Fibroblast of lung (primary cell): ENCODE measurements around the gene P2RX6. TPM values are rescaled to one million over a fixed set of nuclear protein-coding genes. Genes with fewer than 3 reads are reported as not detected.

ENCODE experiments used
- DNase-seq, 2 donors: peaks; one replicate each; pipeline versions ENCODE4 v3.0.0 to v3.0.0-alpha.2; 2010; ENCODE audit warnings: low read depth in 2 of 2
- H2AFZ ChIP-seq: 2 replicates; pipeline ENCODE4 v1.5.1; 2012; ENCODE audit warnings: low read length, control low read depth, inconsistent platforms
- H3K27ac ChIP-seq: 2 replicates; pipeline ENCODE4 v1.5.1; 2011; ENCODE audit warnings: low read length, control low read depth; ENCODE audit not compliant: insufficient read depth
- H3K27me3 ChIP-seq: 2 replicates; pipeline ENCODE4 v1.5.1; 2011; ENCODE audit warnings: mild to moderate bottlenecking, low read length; ENCODE audit not compliant: control insufficient read depth, insufficient read depth
- H3K36me3 ChIP-seq: 2 replicates; pipeline ENCODE4 v1.5.1; 2011; ENCODE audit warnings: low read length; ENCODE audit not compliant: control insufficient read depth, insufficient read depth
- H3K4me1 ChIP-seq: 2 replicates; pipeline ENCODE4 v1.5.1; 2011; ENCODE audit warnings: low read length; ENCODE audit not compliant: control insufficient read depth, insufficient read depth; ENCODE audit errors: extremely low read depth
- H3K4me2 ChIP-seq: 2 replicates; pipeline ENCODE4 v1.5.1; 2011; ENCODE audit warnings: low read length, control low read depth; ENCODE audit not compliant: insufficient read depth; ENCODE audit errors: extremely low read depth
- H3K4me3 ChIP-seq, 4 experiments: fragments of 200-600 bp in 1 of 4; sonication (generic) in 1 of 4; replicated peaks in 1 of 4; 2 replicates each; pipeline ENCODE4 v1.5.1; 2011 to 2016; ENCODE audit warnings: low read length in 4 of 4, low read depth in 3 of 4, mild to moderate bottlenecking in 3 of 4, control low read depth in 2 of 4, inconsistent platforms in 1 of 4, mixed read lengths in 1 of 4; ENCODE audit not compliant: insufficient read depth in 1 of 4; ENCODE audit errors: control extremely low read depth in 1 of 4
- H3K79me2 ChIP-seq: 2 replicates; pipeline ENCODE4 v1.5.1; 2012; ENCODE audit warnings: mild to moderate bottlenecking, low read length, inconsistent platforms; ENCODE audit not compliant: control insufficient read depth, insufficient read depth
- H3K9ac ChIP-seq: 2 replicates; pipeline ENCODE4 v1.5.1; 2011; ENCODE audit warnings: mild to moderate bottlenecking, low read length, control low read depth; ENCODE audit not compliant: insufficient read depth
- H3K9me3 ChIP-seq: 2 replicates; pipeline ENCODE4 v1.5.1; 2012; ENCODE audit warnings: low read depth, low read length; ENCODE audit not compliant: control insufficient read depth, insufficient read depth
- H4K20me1 ChIP-seq: 2 replicates; pipeline ENCODE4 v1.5.1; 2011; ENCODE audit warnings: low read length; ENCODE audit not compliant: control insufficient read depth, insufficient read depth; ENCODE audit errors: extremely low read depth
- CTCF ChIP-seq, 2 donors: IDR thresholded peaks in 1 of 2; conservative IDR thresholded peaks in 1 of 2; 1 replicate in 1 of 2; 2 replicates in 1 of 2; pipeline ENCODE4 v1.5.1; 2011 to 2012; ENCODE audit warnings: low read length in 2 of 2, control low read depth in 1 of 2, inconsistent platforms in 1 of 2, low read depth in 1 of 2, mild to moderate bottlenecking in 1 of 2
- EZH2 ChIP-seq: IDR thresholded peaks from 2 replicates; pipeline ENCODE4 v1.5.1; 2012; ENCODE audit warnings: low read length, control low read depth, mild to moderate bottlenecking; ENCODE audit errors: missing control alignments
- polyA plus RNA-seq, 2 donors: library from polyadenylated mRNA; depleted of rRNA in 1 of 2; stranded (reverse) in 1 of 2; unstranded in 1 of 2; fragments of >200 nt; gene quantifications; 2 replicates each; pipeline ENCODE4 v1.2.1, GENCODE V29; 2011 to 2012; ENCODE audit warnings: missing spikeins in 1 of 2
- total RNA-seq: library from RNA; depleted of rRNA; stranded (reverse); fragments of >200 nt; gene quantifications from 2 replicates; pipeline ENCODE4 v1.2.1, GENCODE V29; 2014

The P2RX6 gene
- total and polyA plus RNA-seq, 2 donors (not counting 1 experiment from before 2014, with no cell fraction given): 3.6 to 17.8 TPM

GRCh38 chr22:21025266-21025665 is 10.3 kb downstream of the P2RX6 start:
- H3K36me3 ChIP-seq: no peaks in the 10 kb centered on the region
- no peaks in the 10 kb centered on the region for H4K20me1 ChIP-seq
- no peak overlapping the region for H3K4me2 ChIP-seq
- no peak overlapping the region for H2AFZ ChIP-seq
- peaks cover 2% of the 10 kb centered on the region for H3K27me3 ChIP-seq
- no peak for DNase-seq
- TF ChIP-seq EZH2 (no peak), CTCF (conservative IDR thresholded peaks at IDR 0.05 in 1 of 2, IDR thresholded peaks at IDR 0.05 in 1 of 2; ENCODE audit: low read depth in 1 of 2, low read length in 2 of 2) (no peak)
- H3K79me2 ChIP-seq: no peaks in the 10 kb centered on the region
- no peak overlapping the region for H3K4me3 ChIP-seq
- H3K4me1 ChIP-seq: peaks cover 9% of the 10 kb centered on the region
- no peak overlapping the region for H3K9ac ChIP-seq
- H3K9me3 ChIP-seq: no peaks in the 10 kb centered on the region
- no peak overlapping the region for H3K27ac ChIP-seq

GRCh38 chr22:21025763-21026755 is 11.1 kb downstream of the P2RX6 start:
- Histone ChIP-seq H3K4me3 (no peak overlapping the region), H2AFZ (no peak overlapping the region), H3K36me3 (no peaks in the 10 kb centered on the region), H3K79me2 (no peaks in the 10 kb centered on the region), H4K20me1 (no peaks in the 10 kb centered on the region), H3K4me2 (no peak overlapping the region), H3K9me3 (no peaks in the 10 kb centered on the region), H3K4me1 (peaks cover 9% of the 10 kb centered on the region), H3K27ac (no peak overlapping the region), H3K9ac (no peak overlapping the region), H3K27me3 (peaks cover 7% of the 10 kb centered on the region)
- no peak for DNase-seq
- no peak for TF ChIP-seq EZH2
- no peak for TF ChIP-seq CTCF (conservative IDR thresholded peaks at IDR 0.05 in 1 of 2, IDR thresholded peaks at IDR 0.05 in 1 of 2; ENCODE audit: low read depth in 1 of 2, low read length in 2 of 2)

GRCh38 chr22:21026783-21027692 is 12.1 kb downstream of the P2RX6 start:
- Histone ChIP-seq H3K27me3 (peaks cover 17% of the 10 kb centered on the region), H3K79me2 (no peaks in the 10 kb centered on the region), H3K4me3 (no peak overlapping the region), H4K20me1 (no peaks in the 10 kb centered on the region), H3K4me2 (no peak overlapping the region), H3K27ac (no peak overlapping the region), H3K9me3 (no peaks in the 10 kb centered on the region), H3K4me1 (peaks cover 9% of the 10 kb centered on the region), H2AFZ (no peak overlapping the region), H3K9ac (no peak overlapping the region), H3K36me3 (no peaks in the 10 kb centered on the region)
- TF ChIP-seq CTCF (conservative IDR thresholded peaks at IDR 0.05 in 1 of 2, IDR thresholded peaks at IDR 0.05 in 1 of 2; ENCODE audit: low read depth in 1 of 2, low read length in 2 of 2): no peak
- TF ChIP-seq EZH2: no peak
- peak; percentile 40 to 80 for DNase-seq
